ENCODE results near the gene CHD9NB. TPM values are rescaled to one million over a fixed set of nuclear protein-coding genes. Genes with fewer than 3 reads are reported as not detected.

CHD9NB gene
- total and polyA plus RNA-seq, 10 of the 15 experiments (the other 5 are each of a cell fraction or from before 2014, with no cell fraction given): 0.14 to 1.6 (median 0.73) TPM

GRCh38 chr16:53054670-53055485, 2.2 kb upstream of the CHD9NB start, which contains the start of gene CHD9 (continued):
- TF ChIP-seq CEBPZ (IDR thresholded peaks at IDR 0.05; ENCODE audit: low read depth, low read length): no peak
- TF ChIP-seq BCL3 (IDR thresholded peaks at IDR 0.05; ENCODE audit: borderline replicate concordance, insufficient read depth, low read depth, low read length, poor library complexity, severe bottlenecking): peak; percentile 5
- TF ChIP-seq MLLT1 (IDR thresholded peaks at IDR 0.05): peak; percentile 32; the same call in 1 of the 2 replicates
- no peak for TF ChIP-seq ZBTB4 (CRISPR knock-in tag; IDR thresholded peaks at IDR 0.05)
- no peak for TF ChIP-seq ZNF622 (IDR thresholded peaks at IDR 0.05)
- TF ChIP-seq NFYA (IDR thresholded peaks at IDR 0.05; ENCODE audit: borderline replicate concordance, low read depth, low read length): no peak
- TF ChIP-seq POLR2AphosphoS5 (IDR thresholded peaks at IDR 0.05; ENCODE audit: low read length): peak; percentile 40; the same call in 1 of the 2 replicates
- no peak for TF ChIP-seq CEBPB (IDR thresholded peaks at IDR 0.05; ENCODE audit: borderline replicate concordance in 1 of 2, low read depth in 2 of 2, low read length in 2 of 2)
- TF ChIP-seq RUNX3 (IDR thresholded peaks at IDR 0.05; ENCODE audit: low read length): no peak; the same call in 1 of the 2 replicates
- no peak for TF ChIP-seq ZBTB40 (IDR thresholded peaks at IDR 0.05; ENCODE audit: borderline replicate concordance)
- no peak for TF ChIP-seq CHD4 (IDR thresholded peaks at IDR 0.05)
- TF ChIP-seq ZNF207 (IDR thresholded peaks at IDR 0.05; ENCODE audit: borderline replicate concordance): 0 out of 2 replicates have a peak, but pooled peaks have one; percentile 59
- TF ChIP-seq ZBED1 (IDR thresholded peaks at IDR 0.05; ENCODE audit: borderline replicate concordance): no peak

Measured in GM12878 (cell line).